ENCODE measurements around the gene TIGAR. TPM values are rescaled to one million over a fixed set of nuclear protein-coding genes. Genes with fewer than 3 reads are reported as not detected.
A peak's percentile ranks its signal among the peaks of the same experiment; 100 is the strongest.

TIGAR gene
- total RNA-seq, 3 donors from 2014 or later = 2.9 to 7.5 (median 6.9) TPM

GRCh38 chr12:4283512-4284255 is 37.3 kb upstream of the TIGAR start:
- TF ChIP-seq POLR2AphosphoS5 (IDR thresholded peaks at IDR 0.05) (no peak), POLR2A (IDR thresholded peaks at IDR 0.05) (no peak), CTCF (IDR thresholded peaks at IDR 0.05) (no peak)
- DNase-seq (ENCODE audit: low spot score in 2 of 2) = no peak
- H3K36me3 ChIP-seq = no peaks in the 10 kb centered on the region
- peaks cover 0 to 5% of the 10 kb centered on the region in 2 donors for H3K27me3 ChIP-seq
- no peaks in the 10 kb centered on the region for H3K9me3 ChIP-seq
- intact Hi-C loops (cut with DNase I; ENCODE audit: low total_unique reads) = loop anchor here (10.0 kb wide), 1 partner anchor 399 kb away; no protein-coding TSS in a partner anchor
- no peak overlapping the region for H3K4me3 ChIP-seq
- H3K4me1 ChIP-seq = no peaks in the 10 kb centered on the region
- no peak overlapping the region for H3K27ac ChIP-seq

DNA sequence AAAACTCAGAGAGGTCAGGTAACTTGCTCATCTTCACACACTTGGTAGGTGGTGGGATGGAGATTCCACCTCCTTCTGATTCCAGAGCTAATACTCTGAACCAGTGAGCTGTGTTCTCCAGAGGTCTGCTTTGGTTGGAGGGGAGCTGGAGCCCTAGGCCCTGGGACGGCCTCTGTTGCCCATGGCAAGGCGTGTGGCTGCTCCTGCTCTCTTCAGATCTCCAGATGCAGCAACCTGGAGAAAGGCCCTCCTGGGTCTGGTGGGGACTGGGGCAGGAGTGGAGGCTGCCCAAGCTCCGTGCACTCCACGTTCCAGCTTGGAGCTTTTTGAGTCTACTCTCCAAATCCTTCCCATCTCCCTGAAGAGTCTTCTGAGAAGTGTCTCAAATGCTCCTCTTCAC is 36.7 kb upstream of the TIGAR start:
- no peak for DNase-seq (ENCODE audit: low spot score in 2 of 2)
- Histone ChIP-seq H3K27me3 (peaks cover 0 to 5% of the 10 kb centered on the region in 2 donors), H3K27ac (no peak overlapping the region), H3K9me3 (no peaks in the 10 kb centered on the region), H3K36me3 (no peaks in the 10 kb centered on the region), H3K4me1 (no peaks in the 10 kb centered on the region), H3K4me3 (no peak overlapping the region)
- TF ChIP-seq POLR2AphosphoS5 (IDR thresholded peaks at IDR 0.05) = no peak
- TF ChIP-seq POLR2A (IDR thresholded peaks at IDR 0.05) = no peak
- TF ChIP-seq CTCF (IDR thresholded peaks at IDR 0.05) = no peak
- intact Hi-C loops (cut with DNase I; ENCODE audit: low total_unique reads) = loop anchor here (10.0 kb wide), 1 partner anchor 400 kb away; no protein-coding TSS in a partner anchor

GRCh38 chr12:4285070-4285469 is 35.9 kb upstream of the TIGAR start:
- H3K9me3 ChIP-seq = no peaks in the 10 kb centered on the region
- H3K27me3 ChIP-seq = peaks cover 0 to 5% of the 10 kb centered on the region in 2 donors
- H3K27ac ChIP-seq = no peak overlapping the region
- intact Hi-C loops (cut with DNase I; ENCODE audit: low total_unique reads) = loop anchor here (10.0 kb wide), 1 partner anchor 400 kb away; no protein-coding TSS in a partner anchor
- H3K4me3 ChIP-seq = no peak overlapping the region
- no peaks in the 10 kb centered on the region for H3K36me3 ChIP-seq
- no peaks in the 10 kb centered on the region for H3K4me1 ChIP-seq
- TF ChIP-seq POLR2A (IDR thresholded peaks at IDR 0.05) (no peak), POLR2AphosphoS5 (IDR thresholded peaks at IDR 0.05) (no peak), CTCF (IDR thresholded peaks at IDR 0.05) (no peak)
- no peak for DNase-seq (ENCODE audit: low spot score in 2 of 2)

DNA sequence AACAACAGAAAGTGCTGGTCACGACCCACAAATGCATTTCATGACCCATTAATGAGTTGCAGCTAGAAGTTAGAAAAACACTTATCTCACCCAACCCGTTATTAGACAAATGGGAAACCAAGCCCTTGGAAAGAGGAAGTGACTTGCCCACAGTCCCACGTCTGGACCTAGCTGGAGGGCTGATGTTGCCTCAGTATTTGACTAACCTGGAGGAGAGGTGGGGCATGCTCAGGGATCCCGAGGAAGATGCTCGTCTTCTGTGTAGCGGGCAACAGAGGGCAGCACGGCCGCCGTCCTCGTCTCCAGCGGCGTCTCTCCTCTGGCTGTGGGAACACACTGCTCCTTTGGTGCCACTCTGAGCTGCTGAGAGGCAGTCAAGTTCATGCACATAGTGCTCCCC is 34.8 kb upstream of the TIGAR start:
- Histone ChIP-seq H3K27ac (peak overlapping the region in 1 of 2 donors; percentile 32), H3K9me3 (no peaks in the 10 kb centered on the region), H3K27me3 (peaks cover 0 to 5% of the 10 kb centered on the region in 2 donors), H3K36me3 (no peaks in the 10 kb centered on the region), H3K4me3 (no peak overlapping the region), H3K4me1 (no peaks in the 10 kb centered on the region)
- DNase-seq (ENCODE audit: low spot score in 2 of 2) = no peak
- TF ChIP-seq POLR2AphosphoS5 (IDR thresholded peaks at IDR 0.05) = no peak
- intact Hi-C loops (cut with DNase I; ENCODE audit: low total_unique reads) = loop anchor here (10.0 kb wide), 1 partner anchor 401 kb away; no protein-coding TSS in a partner anchor

- Histone ChIP-seq H3K27ac (peak overlapping the region in 1 of 2 donors; percentile 32), H3K9me3 (no peaks in the 10 kb centered on the region), H3K4me1 (no peaks in the 10 kb centered on the region), H3K36me3 (no peaks in the 10 kb centered on the region), H3K27me3 (peaks cover 0 to 5% of the 10 kb centered on the region in 2 donors), H3K4me3 (no peak overlapping the region)
- no peak for DNase-seq (ENCODE audit: low spot score in 2 of 2)
- intact Hi-C loops (cut with DNase I; ENCODE audit: low total_unique reads) = loop anchor here (10.0 kb wide), 1 partner anchor 402 kb away; no protein-coding TSS in a partner anchor
- TF ChIP-seq POLR2A (IDR thresholded peaks at IDR 0.05) (no peak), CTCF (IDR thresholded peaks at IDR 0.05) (no peak), POLR2AphosphoS5 (IDR thresholded peaks at IDR 0.05) (no peak)
These were observed 34.2 kb upstream of the TIGAR start for GRCh38 chr12:4286771-4287317.
